HepG2 (cell line): ENCODE data around the gene CTU2. TPM values are rescaled to one million over a fixed set of nuclear protein-coding genes. Genes with fewer than 3 reads are reported as not detected.
A peak's percentile ranks its signal among the peaks of the same experiment; 100 is the strongest.

Source experiments
- DNMT1 ChIP-seq: sonication (generic); formaldehyde crosslinking; IDR thresholded peaks from 2 replicates; pipeline ENCODE4 v1.5.1; 2020; ENCODE audit warnings: mild to moderate bottlenecking, missing genetic modification reagents
- EHMT2 ChIP-seq: fragments of 200-600 bp; sonication (generic); IDR thresholded peaks from 2 replicates; pipeline ENCODE4 v1.7.0; 2017; ENCODE audit warnings: antibody characterized with exemption, low read depth, low read length, borderline replicate concordance
- HDAC6 ChIP-seq: fragments of 200-600 bp; sonication (generic); IDR thresholded peaks from 2 replicates; pipeline ENCODE4 v1.7.0; 2017; ENCODE audit warnings: mild to moderate bottlenecking, antibody characterized with exemption, low read length, low read depth
- HHEX ChIP-seq: IDR thresholded peaks from 2 replicates; pipeline ENCODE4 v1.6.1; 2016; ENCODE audit warnings: control low read depth
- HNF4G ChIP-seq, 2 experiments: sonication (generic) in 1 of 2; formaldehyde crosslinking in 1 of 2; IDR thresholded peaks; 2 replicates each; pipeline versions ENCODE4 v1.4.0 to v1.6.1; 2011 to 2020; ENCODE audit warnings: borderline replicate concordance in 2 of 2, low read depth in 2 of 2, mild to moderate bottlenecking in 2 of 2, low read length in 1 of 2, missing genetic modification reagents in 1 of 2, moderate library complexity in 1 of 2
- RBM39 ChIP-seq: fragments of 200-400 bp; formaldehyde crosslinking; IDR thresholded peaks from one replicate; pipeline ENCODE4 v1.6.1; 2018; ENCODE audit warnings: antibody characterized with exemption, mild to moderate bottlenecking, low read depth, low read length; ENCODE audit not compliant: poor library complexity, severe bottlenecking
- THAP11 ChIP-seq: IDR thresholded peaks from 2 replicates; pipeline ENCODE4 v1.6.1; 2016; ENCODE audit warnings: missing biosample characterization, missing genetic modification reagents
- XRCC5 ChIP-seq: fragments of 200-400 bp; formaldehyde crosslinking; optimal IDR thresholded peaks from 2 replicates; pipeline ENCODE3; 2017; ENCODE audit warnings: mild to moderate bottlenecking, low read length
- ZC3H4 ChIP-seq: sonication (generic); formaldehyde crosslinking; IDR thresholded peaks from 2 replicates; pipeline ENCODE4 v1.4.0; 2020; ENCODE audit warnings: missing genetic modification reagents, borderline replicate concordance
- ZSCAN9 ChIP-seq: IDR thresholded peaks from 2 replicates; pipeline ENCODE4 v1.6.1; 2016; ENCODE audit warnings: borderline replicate concordance
- polyA plus RNA-seq, 8 experiments: library from polyadenylated mRNA; depleted of rRNA in 3 of 8; stranded (reverse) in 7 of 8; unstranded in 1 of 8; fragments of >200 nt; fragmentation: Illumina TruSeq in 4 of 8; extraction: Trizol in 4 of 8; gene quantifications; 2 replicates each; pipeline versions ENCODE4 v1.2.1 to v1.2.3, GENCODE V29; 2011 to 2016; ENCODE audit warnings: low read depth in 4 of 8, missing spikeins in 1 of 8, mixed read lengths in 1 of 8; ENCODE audit not compliant: insufficient read depth in 1 of 8
- total RNA-seq, 5 experiments: library from RNA; depleted of rRNA; stranded (reverse); fragments of >200 nt; fragmentation: Illumina TruSeq; extraction: Trizol; gene quantifications; 2 replicates each; pipeline ENCODE4 v1.2.3, GENCODE V29; 2016; ENCODE audit warnings: low read depth in 1 of 5
- TF ChIP-seq, protein P1 (sequence below): sonication (generic); formaldehyde crosslinking; IDR thresholded peaks from 2 replicates; pipeline ENCODE4 v1.8.0; 2022; ENCODE audit warnings: mild to moderate bottlenecking, missing genetic modification reagents
- TF ChIP-seq, protein P2 (sequence below): sonication (generic); formaldehyde crosslinking; IDR thresholded peaks from 2 replicates; pipeline ENCODE4 v1.4.0; 2020; ENCODE audit warnings: missing genetic modification reagents
- TF ChIP-seq, protein P3 (sequence below): sonication (generic); formaldehyde crosslinking; conservative IDR thresholded peaks from 2 replicates; pipeline ENCODE4 v1.8.0; 2022; ENCODE audit warnings: mild to moderate bottlenecking, moderate library complexity, missing genetic modification reagents
- TF ChIP-seq, protein P4 (sequence below): sonication (generic); formaldehyde crosslinking; IDR thresholded peaks from 2 replicates; pipeline ENCODE4 v1.8.1; 2023; ENCODE audit warnings: mild to moderate bottlenecking, missing genetic modification reagents, borderline replicate concordance
- TF ChIP-seq, protein P5 (sequence below): sonication (generic); formaldehyde crosslinking; IDR thresholded peaks from 2 replicates; pipeline ENCODE4 v1.5.0; 2020; ENCODE audit warnings: mild to moderate bottlenecking, missing genetic modification reagents
- TF ChIP-seq, protein P6 (sequence below): sonication (generic); formaldehyde crosslinking; IDR thresholded peaks from 2 replicates; pipeline ENCODE4 v1.5.0; 2020; ENCODE audit warnings: missing genetic modification reagents
- TF ChIP-seq, protein P7 (sequence below): sonication (generic); formaldehyde crosslinking; IDR thresholded peaks from 2 replicates; pipeline ENCODE4 v1.8.1; 2023; ENCODE audit warnings: missing genetic modification reagents, mild to moderate bottlenecking, borderline replicate concordance

The CTU2 gene
- total and polyA plus RNA-seq, 2 of the 13 experiments (the other 11 are each of a cell fraction or from before 2014, with no cell fraction given) = 13.3 to 21.9 TPM

DNA sequence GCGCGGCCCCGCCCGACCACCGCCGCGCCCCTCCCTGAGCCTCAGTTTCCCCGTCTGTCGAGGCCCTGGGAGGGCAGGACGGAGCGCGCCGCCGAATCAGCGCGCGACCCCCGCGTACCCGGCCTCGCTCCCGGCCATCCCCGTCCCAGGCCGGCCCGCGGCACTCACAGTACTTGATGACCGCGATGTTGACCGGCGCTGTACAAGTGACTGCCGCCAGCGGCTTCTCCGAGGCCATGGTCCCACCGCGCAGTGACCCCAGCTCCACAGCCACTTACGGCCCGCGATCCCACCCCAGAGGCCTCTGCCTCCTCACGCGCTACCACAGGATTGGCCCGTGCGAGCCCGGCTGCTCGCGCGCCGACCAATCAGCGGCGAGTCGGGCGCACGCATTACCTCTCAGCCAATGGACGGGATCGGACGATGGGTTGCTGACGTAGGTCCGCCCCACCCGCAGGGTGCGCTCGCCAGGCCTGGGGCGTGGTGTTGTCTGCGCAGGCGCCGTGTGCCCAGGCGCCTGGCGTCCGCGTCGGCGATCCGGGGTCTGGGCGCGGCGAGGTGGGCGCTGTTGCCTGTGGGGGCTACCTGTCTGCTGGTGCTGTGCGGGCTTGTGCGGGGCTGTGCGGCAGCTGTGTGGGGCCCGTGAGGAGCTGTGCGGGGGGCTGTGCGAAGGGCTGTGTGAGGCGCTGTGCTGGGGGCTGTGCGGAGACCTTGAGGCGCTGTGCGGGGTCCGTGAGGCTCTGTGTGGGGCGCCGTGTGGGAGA lies 43.3 kb upstream of the CTU2 start, which contains the start of gene MVD (continued):
- TF ChIP-seq, protein P1, sequence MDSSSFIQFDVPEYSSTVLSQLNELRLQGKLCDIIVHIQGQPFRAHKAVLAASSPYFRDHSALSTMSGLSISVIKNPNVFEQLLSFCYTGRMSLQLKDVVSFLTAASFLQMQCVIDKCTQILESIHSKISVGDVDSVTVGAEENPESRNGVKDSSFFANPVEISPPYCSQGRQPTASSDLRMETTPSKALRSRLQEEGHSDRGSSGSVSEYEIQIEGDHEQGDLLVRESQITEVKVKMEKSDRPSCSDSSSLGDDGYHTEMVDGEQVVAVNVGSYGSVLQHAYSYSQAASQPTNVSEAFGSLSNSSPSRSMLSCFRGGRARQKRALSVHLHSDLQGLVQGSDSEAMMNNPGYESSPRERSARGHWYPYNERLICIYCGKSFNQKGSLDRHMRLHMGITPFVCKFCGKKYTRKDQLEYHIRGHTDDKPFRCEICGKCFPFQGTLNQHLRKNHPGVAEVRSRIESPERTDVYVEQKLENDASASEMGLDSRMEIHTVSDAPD = 0 out of 2 replicates have a peak, but pooled peaks have one; percentile 45
- peak; percentile 7; the same call in 1 of the 2 replicates for TF ChIP-seq HNF4G (IDR thresholded peaks at IDR 0.05; ENCODE audit: borderline replicate concordance, low read depth, low read length)
- peak; percentile 27; the same call in 1 of the 2 replicates for TF ChIP-seq HNF4G (CRISPR knock-in tag; IDR thresholded peaks at IDR 0.05; ENCODE audit: borderline replicate concordance, low read depth)
- no peak; the same call in none of the 2 replicates for TF ChIP-seq DNMT1 (CRISPR knock-in tag)
- TF ChIP-seq RBM39 = peak; percentile 24
- peak; percentile 85 for TF ChIP-seq THAP11
- TF ChIP-seq, protein P2, sequence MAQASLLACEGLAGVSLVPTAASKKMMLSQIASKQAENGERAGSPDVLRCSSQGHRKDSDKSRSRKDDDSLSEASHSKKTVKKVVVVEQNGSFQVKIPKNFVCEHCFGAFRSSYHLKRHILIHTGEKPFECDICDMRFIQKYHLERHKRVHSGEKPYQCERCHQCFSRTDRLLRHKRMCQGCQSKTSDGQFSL (CRISPR knock-in tag) = no peak; the same call in 1 of the 2 replicates
- TF ChIP-seq, protein P3, sequence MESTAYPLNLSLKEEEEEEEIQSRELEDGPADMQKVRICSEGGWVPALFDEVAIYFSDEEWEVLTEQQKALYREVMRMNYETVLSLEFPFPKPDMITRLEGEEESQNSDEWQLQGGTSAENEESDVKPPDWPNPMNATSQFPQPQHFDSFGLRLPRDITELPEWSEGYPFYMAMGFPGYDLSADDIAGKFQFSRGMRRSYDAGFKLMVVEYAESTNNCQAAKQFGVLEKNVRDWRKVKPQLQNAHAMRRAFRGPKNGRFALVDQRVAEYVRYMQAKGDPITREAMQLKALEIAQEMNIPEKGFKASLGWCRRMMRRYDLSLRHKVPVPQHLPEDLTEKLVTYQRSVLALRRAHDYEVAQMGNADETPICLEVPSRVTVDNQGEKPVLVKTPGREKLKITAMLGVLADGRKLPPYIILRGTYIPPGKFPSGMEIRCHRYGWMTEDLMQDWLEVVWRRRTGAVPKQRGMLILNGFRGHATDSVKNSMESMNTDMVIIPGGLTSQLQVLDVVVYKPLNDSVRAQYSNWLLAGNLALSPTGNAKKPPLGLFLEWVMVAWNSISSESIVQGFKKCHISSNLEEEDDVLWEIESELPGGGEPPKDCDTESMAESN (CRISPR knock-in tag) = peak; percentile 93
- TF ChIP-seq HHEX = no peak
- TF ChIP-seq, protein P4, sequence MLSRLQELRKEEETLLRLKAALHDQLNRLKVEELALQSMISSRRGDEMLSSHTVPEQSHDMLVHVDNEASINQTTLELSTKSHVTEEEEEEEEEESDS = 0 out of 2 replicates have a peak, but pooled peaks have one; percentile 11
- TF ChIP-seq, protein P5, sequence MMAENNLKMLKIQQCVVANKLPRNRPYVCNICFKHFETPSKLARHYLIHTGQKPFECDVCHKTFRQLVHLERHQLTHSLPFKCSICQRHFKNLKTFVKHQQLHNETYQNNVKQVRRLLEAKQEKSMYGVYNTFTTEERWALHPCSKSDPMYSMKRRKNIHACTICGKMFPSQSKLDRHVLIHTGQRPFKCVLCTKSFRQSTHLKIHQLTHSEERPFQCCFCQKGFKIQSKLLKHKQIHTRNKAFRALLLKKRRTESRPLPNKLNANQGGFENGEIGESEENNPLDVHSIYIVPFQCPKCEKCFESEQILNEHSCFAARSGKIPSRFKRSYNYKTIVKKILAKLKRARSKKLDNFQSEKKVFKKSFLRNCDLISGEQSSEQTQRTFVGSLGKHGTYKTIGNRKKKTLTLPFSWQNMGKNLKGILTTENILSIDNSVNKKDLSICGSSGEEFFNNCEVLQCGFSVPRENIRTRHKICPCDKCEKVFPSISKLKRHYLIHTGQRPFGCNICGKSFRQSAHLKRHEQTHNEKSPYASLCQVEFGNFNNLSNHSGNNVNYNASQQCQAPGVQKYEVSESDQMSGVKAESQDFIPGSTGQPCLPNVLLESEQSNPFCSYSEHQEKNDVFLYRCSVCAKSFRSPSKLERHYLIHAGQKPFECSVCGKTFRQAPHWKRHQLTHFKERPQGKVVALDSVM (CRISPR knock-in tag) = peak; percentile 96
- TF ChIP-seq, protein P6, sequence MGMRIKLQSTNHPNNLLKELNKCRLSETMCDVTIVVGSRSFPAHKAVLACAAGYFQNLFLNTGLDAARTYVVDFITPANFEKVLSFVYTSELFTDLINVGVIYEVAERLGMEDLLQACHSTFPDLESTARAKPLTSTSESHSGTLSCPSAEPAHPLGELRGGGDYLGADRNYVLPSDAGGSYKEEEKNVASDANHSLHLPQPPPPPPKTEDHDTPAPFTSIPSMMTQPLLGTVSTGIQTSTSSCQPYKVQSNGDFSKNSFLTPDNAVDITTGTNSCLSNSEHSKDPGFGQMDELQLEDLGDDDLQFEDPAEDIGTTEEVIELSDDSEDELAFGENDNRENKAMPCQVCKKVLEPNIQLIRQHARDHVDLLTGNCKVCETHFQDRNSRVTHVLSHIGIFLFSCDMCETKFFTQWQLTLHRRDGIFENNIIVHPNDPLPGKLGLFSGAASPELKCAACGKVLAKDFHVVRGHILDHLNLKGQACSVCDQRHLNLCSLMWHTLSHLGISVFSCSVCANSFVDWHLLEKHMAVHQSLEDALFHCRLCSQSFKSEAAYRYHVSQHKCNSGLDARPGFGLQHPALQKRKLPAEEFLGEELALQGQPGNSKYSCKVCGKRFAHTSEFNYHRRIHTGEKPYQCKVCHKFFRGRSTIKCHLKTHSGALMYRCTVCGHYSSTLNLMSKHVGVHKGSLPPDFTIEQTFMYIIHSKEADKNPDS (CRISPR knock-in tag) = no peak
- TF ChIP-seq XRCC5 = peak; percentile 62
- no peak for TF ChIP-seq HDAC6
- TF ChIP-seq, protein P7, sequence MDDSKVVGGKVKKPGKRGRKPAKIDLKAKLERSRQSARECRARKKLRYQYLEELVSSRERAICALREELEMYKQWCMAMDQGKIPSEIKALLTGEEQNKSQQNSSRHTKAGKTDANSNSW (CRISPR knock-in tag) = peak; percentile 53; the same call in 1 of the 2 replicates
- peak; percentile 47; the same call in 1 of the 2 replicates for TF ChIP-seq ZC3H4 (CRISPR knock-in tag)
- no peak for TF ChIP-seq EHMT2
- peak; percentile 80; the same call in 1 of the 2 replicates for TF ChIP-seq ZSCAN9 (CRISPR knock-in tag)
